ENCODE results near the gene OTOG.

The OTOG gene

GRCh38 chr11:17588166-17588565 lies 41.1 kb downstream of the OTOG start:
- DNase-seq (ENCODE audit: low read depth), result no peak

GRCh38 chr11:17588721-17589120 lies 41.7 kb downstream of the OTOG start:
- no peak for DNase-seq (ENCODE audit: low read depth)

- no peak for DNase-seq (ENCODE audit: low read depth)
These were observed 43.4 kb downstream of the OTOG start for GRCh38 chr11:17590463-17590862.

- no peak for DNase-seq (ENCODE audit: low read depth)
These were observed 44.2 kb downstream of the OTOG start for GRCh38 chr11:17591293-17591692.

GRCh38 chr11:17593466-17594245 lies 46.6 kb downstream of the OTOG start:
- DNase-seq (ENCODE audit: low read depth), result no peak

- no peak for DNase-seq (ENCODE audit: low read depth)
These were observed 47.7 kb downstream of the OTOG start for GRCh38 chr11:17594686-17595192.

- no peak for DNase-seq (ENCODE audit: low read depth)
These were observed 48.7 kb downstream of the OTOG start for GRCh38 chr11:17595526-17596309.

GRCh38 chr11:17596310-17596669 lies 49.2 kb downstream of the OTOG start:
- DNase-seq (ENCODE audit: low read depth), result no peak

GRCh38 chr11:17596711-17597110 lies 49.7 kb downstream of the OTOG start:
- DNase-seq (ENCODE audit: low read depth), result no peak

- no peak for DNase-seq (ENCODE audit: low read depth)
These were observed 50.7 kb downstream of the OTOG start for GRCh38 chr11:17597770-17598169.

- DNase-seq (ENCODE audit: low read depth), result peak; percentile 65
These were observed 51.8 kb downstream of the OTOG start for GRCh38 chr11:17598700-17599459.

GRCh38 chr11:17599460-17599925 lies 52.4 kb downstream of the OTOG start:
- no peak for DNase-seq (ENCODE audit: low read depth)

- DNase-seq (ENCODE audit: low read depth), result no peak
These were observed 53.5 kb downstream of the OTOG start for GRCh38 chr11:17600316-17601255.

- no peak for DNase-seq (ENCODE audit: low read depth)
These were observed 54.2 kb downstream of the OTOG start for GRCh38 chr11:17601256-17601671.

GRCh38 chr11:17601676-17602075 lies 54.6 kb downstream of the OTOG start:
- DNase-seq (ENCODE audit: low read depth), result no peak

GRCh38 chr11:17602105-17603001 lies 55.3 kb downstream of the OTOG start:
- DNase-seq (ENCODE audit: low read depth), result no peak

- DNase-seq (ENCODE audit: low read depth), result no peak
These were observed 56.2 kb downstream of the OTOG start for GRCh38 chr11:17603056-17603825.

GRCh38 chr11:17604201-17604914 lies 57.3 kb downstream of the OTOG start:
- DNase-seq (ENCODE audit: low read depth), result no peak

GRCh38 chr11:17604915-17605233 lies 57.8 kb downstream of the OTOG start:
- DNase-seq (ENCODE audit: low read depth), result no peak

All from activated T-cell treated with anti-CD3 and anti-CD28 coated beads for 48 hours (primary cell).